Transverse colon (tissue), 4 donors: ENCODE measurements around the gene CGRRF1. TPM values are rescaled to one million over a fixed set of nuclear protein-coding genes. Genes with fewer than 3 reads are reported as not detected.

Source experiments
- DNase-seq: peaks from one replicate; pipeline ENCODE4 v3.0.0-alpha.2; 2019
- H3K27ac ChIP-seq, 4 donors: fragments of 200-600 bp; sonication (generic); 2 replicates each; pipeline ENCODE4 v1.5.1; 2016 to 2018; ENCODE audit warnings: inconsistent platforms in 4 of 4
- H3K27me3 ChIP-seq: fragments of 200-600 bp; sonication (generic); 2 replicates; pipeline ENCODE4 v1.5.1; 2017; ENCODE audit warnings: inconsistent platforms
- H3K36me3 ChIP-seq, 4 donors: fragments of 200-600 bp; sonication (generic); 2 replicates each; pipeline ENCODE4 v1.5.1; 2017 to 2019; ENCODE audit warnings: inconsistent platforms in 4 of 4
- H3K4me1 ChIP-seq, 4 donors: fragments of 200-600 bp; sonication (generic); 2 replicates each; pipeline ENCODE4 v1.5.1; 2017 to 2020; ENCODE audit warnings: inconsistent platforms in 4 of 4
- H3K4me3 ChIP-seq, 4 donors: fragments of 200-600 bp; sonication (generic); 1 replicate in 1 of 4; 2 replicates in 3 of 4; pipeline versions ENCODE4 v1.5.1 to v1.6.1; 2017 to 2019; ENCODE audit warnings: inconsistent platforms in 4 of 4
- H3K9me3 ChIP-seq, 2 donors: fragments of 200-600 bp; sonication (generic); 2 replicates each; pipeline ENCODE4 v1.5.1; 2017 to 2019; ENCODE audit warnings: inconsistent platforms in 2 of 2
- EP300 ChIP-seq: sonication (generic); formaldehyde crosslinking; IDR thresholded peaks from one replicate; pipeline ENCODE4 v1.6.1; 2017; ENCODE audit warnings: antibody characterized with exemption, low read depth
- POLR2A ChIP-seq: fragments of 450-650 bp; IDR thresholded peaks from one replicate; pipeline ENCODE4 v1.6.1; 2016; ENCODE audit warnings: antibody characterized with exemption, mild to moderate bottlenecking, moderate library complexity
- POLR2AphosphoS5 ChIP-seq, 3 donors: sonication (generic); formaldehyde crosslinking; IDR thresholded peaks; one replicate each; pipeline ENCODE4 v1.6.1; 2016; ENCODE audit warnings: antibody characterized with exemption in 3 of 3
- WGBS, 2 donors: methylation state at CpG; one replicate each; pipeline ENCODE4 v1.1.5; 2018; ENCODE audit warnings: low coverage in 1 of 2; 5-methylcytosine and 5-hydroxymethylcytosine counted together
- in situ Hi-C, 4 donors: fragments of 200-750 bp; cut with MboI; loops; one replicate each; pipeline versions ENCODE4 v1.15.0 to v1.15.1; 2017; ENCODE audit warnings: low sequenced_read_pairs in 3 of 4, low pct_ligation_motif_present in 1 of 4, low pct_unique_long_range_greater_than_20kb in 1 of 4
- intact Hi-C: fragments of 100-400 bp; cut with DNase I; formaldehyde crosslinking; loops from one replicate; pipeline ENCODE4 v1.15.1; 2023; ENCODE audit warnings: low total_unique reads
- total RNA-seq, 4 donors: library from RNA; depleted of rRNA; stranded (reverse); fragments of >200 nt; gene quantifications; one replicate each; pipeline ENCODE4 v1.1.0, GENCODE V29; 2016
- TF ChIP-seq, protein P1 (sequence below), 5 experiments: fragments of 200-600 bp in 3 of 5; fragments of 450-650 bp in 2 of 5; sonication (generic) in 3 of 5; IDR thresholded peaks; 1 replicate in 2 of 5; 2 replicates in 3 of 5; pipeline ENCODE4 v1.5.1; 2016 to 2017; ENCODE audit warnings: antibody characterized with exemption in 5 of 5, inconsistent platforms in 3 of 5, mild to moderate bottlenecking in 2 of 5, moderate library complexity in 1 of 5

The CGRRF1 gene
- total RNA-seq, 4 donors from 2014 or later = 2.6 to 46.8 (median 18.0) TPM

DNA sequence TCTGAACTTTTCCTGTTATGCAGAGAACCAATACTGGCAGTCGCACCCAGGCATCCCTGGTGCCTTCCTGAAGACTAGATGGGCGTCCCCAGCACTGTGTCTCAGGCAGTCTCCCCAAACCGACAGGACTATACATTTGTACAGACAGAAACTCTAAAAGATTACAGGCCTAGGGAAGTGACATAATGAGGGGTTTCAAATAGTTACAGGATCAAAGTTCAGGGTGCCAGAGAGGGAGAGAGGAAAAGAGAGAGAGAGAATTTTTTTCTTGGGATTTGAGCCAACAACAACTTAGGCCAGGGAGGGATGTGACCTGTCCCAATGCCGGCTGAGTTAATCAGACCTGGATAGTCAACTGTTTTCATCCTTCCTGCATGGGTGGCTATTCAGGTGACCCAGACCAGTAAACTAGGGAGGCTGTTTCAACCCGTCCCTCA, 11.6 kb upstream of the CGRRF1 start:
- intact Hi-C loops (no loop called here), in situ Hi-C loops (no loop called here)
- peaks cover 0 to 19% (median 7%) of the 10 kb centered on the region in 4 donors for H3K4me1 ChIP-seq
- TF ChIP-seq POLR2A (no peak), EP300 (no peak), POLR2AphosphoS5 (IDR thresholded peaks at IDR 0.05) (no peak)
- TF ChIP-seq, protein P1, sequence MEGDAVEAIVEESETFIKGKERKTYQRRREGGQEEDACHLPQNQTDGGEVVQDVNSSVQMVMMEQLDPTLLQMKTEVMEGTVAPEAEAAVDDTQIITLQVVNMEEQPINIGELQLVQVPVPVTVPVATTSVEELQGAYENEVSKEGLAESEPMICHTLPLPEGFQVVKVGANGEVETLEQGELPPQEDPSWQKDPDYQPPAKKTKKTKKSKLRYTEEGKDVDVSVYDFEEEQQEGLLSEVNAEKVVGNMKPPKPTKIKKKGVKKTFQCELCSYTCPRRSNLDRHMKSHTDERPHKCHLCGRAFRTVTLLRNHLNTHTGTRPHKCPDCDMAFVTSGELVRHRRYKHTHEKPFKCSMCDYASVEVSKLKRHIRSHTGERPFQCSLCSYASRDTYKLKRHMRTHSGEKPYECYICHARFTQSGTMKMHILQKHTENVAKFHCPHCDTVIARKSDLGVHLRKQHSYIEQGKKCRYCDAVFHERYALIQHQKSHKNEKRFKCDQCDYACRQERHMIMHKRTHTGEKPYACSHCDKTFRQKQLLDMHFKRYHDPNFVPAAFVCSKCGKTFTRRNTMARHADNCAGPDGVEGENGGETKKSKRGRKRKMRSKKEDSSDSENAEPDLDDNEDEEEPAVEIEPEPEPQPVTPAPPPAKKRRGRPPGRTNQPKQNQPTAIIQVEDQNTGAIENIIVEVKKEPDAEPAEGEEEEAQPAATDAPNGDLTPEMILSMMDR (IDR thresholded peaks at IDR 0.05) = no peak
- H3K27ac ChIP-seq = peak overlapping the region in 2 of 4 donors; percentile 9 to 23
- H3K27me3 ChIP-seq = no peaks in the 10 kb centered on the region
- no peaks in the 10 kb centered on the region for H3K36me3 ChIP-seq
- WGBS, 2 donors = 64 to 71% methylated on average over 1 to 5 of the region's 5 CpGs
- no peak overlapping the region for H3K4me3 ChIP-seq
- no peaks in the 10 kb centered on the region for H3K9me3 ChIP-seq
- DNase-seq = no peak

DNA sequence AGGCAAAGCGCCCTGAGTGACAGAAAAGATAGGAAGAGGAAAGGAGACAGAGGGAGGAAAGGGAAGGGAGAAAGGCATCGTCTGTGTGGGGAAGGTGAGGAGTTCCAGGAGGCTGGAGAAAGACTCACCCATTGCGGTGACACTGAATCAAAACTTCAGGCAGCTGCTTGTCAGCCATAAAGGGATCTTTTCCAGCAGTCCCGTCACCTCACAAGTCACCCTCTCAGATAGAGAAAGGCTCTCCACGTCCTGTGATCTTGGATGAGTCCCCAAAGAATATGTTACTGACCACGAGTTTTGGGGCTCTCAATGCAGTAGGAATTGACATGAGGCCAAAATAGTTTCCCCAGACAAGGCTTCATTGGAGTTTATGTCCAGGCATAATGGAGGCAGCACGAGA, 11.1 kb upstream of the CGRRF1 start:
- no peaks in the 10 kb centered on the region for H3K27me3 ChIP-seq
- no peak overlapping the region for H3K4me3 ChIP-seq
- no peak for DNase-seq
- intact Hi-C loops (no loop called here), in situ Hi-C loops (no loop called here)
- no peaks in the 10 kb centered on the region for H3K36me3 ChIP-seq
- 62 to 84% methylated on average over 3 to 7 of the region's 7 CpGs for WGBS, 2 donors
- peak overlapping the region in 1 of 4 donors; percentile 23 for H3K27ac ChIP-seq
- H3K4me1 ChIP-seq = peaks cover 0 to 19% (median 7%) of the 10 kb centered on the region in 4 donors
- TF ChIP-seq POLR2A = no peak
- TF ChIP-seq, protein P1 (IDR thresholded peaks at IDR 0.05) = no peak
- no peak for TF ChIP-seq POLR2AphosphoS5 (IDR thresholded peaks at IDR 0.05)
- no peak for TF ChIP-seq EP300
- no peaks in the 10 kb centered on the region for H3K9me3 ChIP-seq

DNA sequence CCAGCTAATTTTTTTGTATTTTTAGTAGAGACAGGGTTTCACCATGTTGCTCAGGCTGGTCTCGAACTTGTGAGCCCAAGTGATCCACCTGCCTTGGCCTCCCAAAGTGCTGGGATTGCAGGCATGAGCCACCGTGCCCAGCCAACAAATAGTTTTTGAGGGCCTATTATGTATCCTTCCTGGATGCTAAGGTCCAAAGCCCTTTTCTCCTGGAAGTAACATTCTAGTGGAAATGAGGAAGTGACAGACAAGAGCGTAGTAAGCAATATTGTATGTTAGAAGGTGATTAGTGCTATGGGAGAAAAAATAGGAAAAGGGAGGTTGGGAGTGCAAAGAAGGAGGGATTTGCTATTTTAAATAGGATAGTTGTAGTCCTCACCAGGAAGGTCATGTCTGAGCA, 9.0 kb upstream of the CGRRF1 start:
- in situ Hi-C loops = no loop called here
- TF ChIP-seq, protein P1 (IDR thresholded peaks at IDR 0.05) = no peak
- TF ChIP-seq POLR2AphosphoS5 (IDR thresholded peaks at IDR 0.05) = no peak
- no peak for TF ChIP-seq POLR2A
- no peak for TF ChIP-seq EP300
- WGBS, 2 donors = 55 to 91% methylated on average over 2 to 3 of the region's 3 CpGs
- Histone ChIP-seq H3K4me1 (peaks cover 0 to 15% (median 7%) of the 10 kb centered on the region in 4 donors), H3K36me3 (no peaks in the 10 kb centered on the region), H3K27me3 (no peaks in the 10 kb centered on the region), H3K4me3 (no peak overlapping the region), H3K27ac (no peak overlapping the region), H3K9me3 (no peaks in the 10 kb centered on the region)
- intact Hi-C loops = no loop called here
- no peak for DNase-seq

DNA sequence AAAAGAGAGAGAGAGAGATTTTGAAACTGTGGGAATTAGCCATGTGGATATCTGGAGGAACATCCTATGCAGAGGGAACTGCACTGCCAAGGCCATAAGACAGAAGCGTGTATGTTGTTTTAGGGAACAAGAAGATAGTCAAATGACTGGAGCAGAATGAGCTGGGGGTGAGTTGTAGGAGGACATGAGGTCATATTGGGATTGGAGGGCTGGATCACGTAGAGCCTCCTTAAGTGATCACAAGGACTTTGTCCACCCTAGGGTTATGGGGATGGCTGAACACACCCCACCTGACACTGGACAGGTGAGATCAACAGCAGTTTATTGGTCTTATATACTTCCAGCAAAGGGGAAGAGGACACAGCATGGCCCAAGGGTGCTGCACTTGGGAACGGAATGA, 8.2 kb upstream of the CGRRF1 start:
- TF ChIP-seq POLR2A (no peak), EP300 (no peak), POLR2AphosphoS5 (IDR thresholded peaks at IDR 0.05) (no peak)
- TF ChIP-seq, protein P1 (IDR thresholded peaks at IDR 0.05) = no peak

More for the DNA sequence above, 8.2 kb upstream of the CGRRF1 start:
- Histone ChIP-seq H3K36me3 (no peaks in the 10 kb centered on the region), H3K9me3 (no peaks in the 10 kb centered on the region), H3K27ac (no peak overlapping the region), H3K4me3 (no peak overlapping the region), H3K27me3 (no peaks in the 10 kb centered on the region), H3K4me1 (peaks cover 0 to 15% (median 7%) of the 10 kb centered on the region in 4 donors)
- in situ Hi-C loops = no loop called here
- no peak for DNase-seq
- 84 to 96% methylated on average over 3 of the region's 3 CpGs for WGBS, 2 donors
- intact Hi-C loops = no loop called here
